ENCODE results near the gene SLC33A1.
"Not testable (repeated sequence)": the region's sequence is repeated elsewhere in the genome, so short reads cannot be mapped to it uniquely, and the experiment has no call there.

The SLC33A1 gene

GRCh38 chr3:155854141-155854940, at the start of gene SLC33A1:
Gene SLC33A1, minus strand, starts transcription at chr3:155854427. Its CDS starts 430 bp downstream, at chr3:155853997.
- DNase-seq: peak; percentile 95 to 99

GRCh38 chr3:155895379-155895900, 41.2 kb upstream of the SLC33A1 start:
- no peak for DNase-seq

- no peak for DNase-seq
Measured at GRCh38 chr3:155891321-155891720, 37.1 kb upstream of the SLC33A1 start.

- no peak for DNase-seq
Measured at GRCh38 chr3:155890671-155891190, 36.5 kb upstream of the SLC33A1 start.

- no peak for DNase-seq
Measured at GRCh38 chr3:155889952-155890351, 35.7 kb upstream of the SLC33A1 start.

GRCh38 chr3:155889212-155889611, 35.0 kb upstream of the SLC33A1 start:
- DNase-seq: no peak

GRCh38 chr3:155886915-155887314, 32.7 kb upstream of the SLC33A1 start:
- no peak for DNase-seq

GRCh38 chr3:155886348-155886747, 32.1 kb upstream of the SLC33A1 start:
- DNase-seq: not testable (repeated sequence)

GRCh38 chr3:155885292-155885691, 31.1 kb upstream of the SLC33A1 start:
- no peak for DNase-seq

- no peak for DNase-seq
Measured at GRCh38 chr3:155884292-155884691, 30.1 kb upstream of the SLC33A1 start.

GRCh38 chr3:155880286-155880685, 26.1 kb upstream of the SLC33A1 start:
- DNase-seq: no peak

GRCh38 chr3:155876503-155876902, 22.3 kb upstream of the SLC33A1 start:
- no peak for DNase-seq

- no peak for DNase-seq
Measured at GRCh38 chr3:155876037-155876436, 21.8 kb upstream of the SLC33A1 start.

- no peak for DNase-seq
Measured at GRCh38 chr3:155872904-155873646, 18.8 kb upstream of the SLC33A1 start.

- DNase-seq: no peak
Measured at GRCh38 chr3:155871746-155872158, 17.5 kb upstream of the SLC33A1 start.

GRCh38 chr3:155870945-155871745, 16.9 kb upstream of the SLC33A1 start:
- peak; percentile 21 to 39 for DNase-seq

GRCh38 chr3:155870133-155870944, 16.1 kb upstream of the SLC33A1 start, which contains the start of gene GMPS:
Gene GMPS, plus strand, starts transcription at chr3:155870650. Its CDS starts 221 bp downstream, at chr3:155870871.
- DNase-seq: peak; percentile 96

- no peak for DNase-seq
Measured at GRCh38 chr3:155869691-155870090, 15.5 kb upstream of the SLC33A1 start.

- DNase-seq: no peak
Measured at GRCh38 chr3:155863072-155863784, 9.0 kb upstream of the SLC33A1 start.

- DNase-seq: peak; percentile 14 to 71
Measured at GRCh38 chr3:155862290-155862982, 8.2 kb upstream of the SLC33A1 start.

Data from stimulated activated CD4-positive, alpha-beta T cell treated with anti-CD3 and anti-CD28 coated beads, Interleukin-4, amount 100 ng/mL, for 4 hours (primary cell).